ENCODE data around the gene THEM4. TPM values are rescaled to one million over a fixed set of nuclear protein-coding genes. Genes with fewer than 3 reads are reported as not detected.

THEM4 gene
- total RNA-seq, 1 donor, result 9.8 TPM

- DNase-seq (ENCODE audit: insufficient read length, low spot score, missing footprints), result peak; percentile 34
- no peak for TF ChIP-seq CTCF (IDR thresholded peaks at IDR 0.05; ENCODE audit: extremely low read depth, low read depth, low read length)
These were observed 59.4 kb downstream of the THEM4 start for GRCh38 chr1:151849871-151850270.

GRCh38 chr1:151849126-151849525, 60.2 kb downstream of the THEM4 start:
- no peak overlapping the region for H3K27ac ChIP-seq (ENCODE audit: low read depth, low read length)
- no peaks in the 10 kb centered on the region for H3K79me2 ChIP-seq (ENCODE audit: insufficient read depth, low read length)
- no peaks in the 10 kb centered on the region for H3K9me3 ChIP-seq (ENCODE audit: low read depth, low read length)
- no peak for DNase-seq (ENCODE audit: insufficient read length, low spot score, missing footprints)
- no peaks in the 10 kb centered on the region for H4K20me1 ChIP-seq (ENCODE audit: insufficient read depth, low read length)
- peaks cover 49% of the 10 kb centered on the region for H3K27me3 ChIP-seq (ENCODE audit: insufficient read depth, low read length)
- H2AFZ ChIP-seq (ENCODE audit: low read length), result no peak overlapping the region
- H3K4me2 ChIP-seq (ENCODE audit: insufficient read depth, low read length), result no peak overlapping the region
- no peak overlapping the region for H3K4me3 ChIP-seq (ENCODE audit: insufficient read depth, low read length)
- no peak for TF ChIP-seq CTCF (IDR thresholded peaks at IDR 0.05; ENCODE audit: extremely low read depth, low read depth, low read length)
- H3K4me1 ChIP-seq (ENCODE audit: insufficient read depth, low read length), result peaks cover 9% of the 10 kb centered on the region
- no peaks in the 10 kb centered on the region for H3K36me3 ChIP-seq (ENCODE audit: insufficient read depth, low read length)

More at GRCh38 chr1:151849871-151850270, 59.4 kb downstream of the THEM4 start:
- H3K27ac ChIP-seq (ENCODE audit: low read depth, low read length), result no peak overlapping the region
- H3K4me2 ChIP-seq (ENCODE audit: insufficient read depth, low read length), result no peak overlapping the region
- H3K36me3 ChIP-seq (ENCODE audit: insufficient read depth, low read length), result no peaks in the 10 kb centered on the region
- no peaks in the 10 kb centered on the region for H3K79me2 ChIP-seq (ENCODE audit: insufficient read depth, low read length)
- peaks cover 9% of the 10 kb centered on the region for H3K4me1 ChIP-seq (ENCODE audit: insufficient read depth, low read length)
- no peak overlapping the region for H3K4me3 ChIP-seq (ENCODE audit: insufficient read depth, low read length)
- peaks cover 44% of the 10 kb centered on the region for H3K27me3 ChIP-seq (ENCODE audit: insufficient read depth, low read length)
- no peak overlapping the region for H2AFZ ChIP-seq (ENCODE audit: low read length)
- H3K9me3 ChIP-seq (ENCODE audit: low read depth, low read length), result no peaks in the 10 kb centered on the region
- H4K20me1 ChIP-seq (ENCODE audit: insufficient read depth, low read length), result no peaks in the 10 kb centered on the region

GRCh38 chr1:151847867-151848596, 61.3 kb downstream of the THEM4 start:
- no peak overlapping the region for H3K4me2 ChIP-seq (ENCODE audit: insufficient read depth, low read length)
- DNase-seq (ENCODE audit: insufficient read length, low spot score, missing footprints), result peak; percentile 70

More at GRCh38 chr1:151847867-151848596, 61.3 kb downstream of the THEM4 start:
- Histone ChIP-seq H4K20me1 (ENCODE audit: insufficient read depth, low read length) (no peaks in the 10 kb centered on the region), H3K4me3 (ENCODE audit: insufficient read depth, low read length) (no peak overlapping the region), H3K36me3 (ENCODE audit: insufficient read depth, low read length) (no peaks in the 10 kb centered on the region), H3K27ac (ENCODE audit: low read depth, low read length) (no peak overlapping the region), H3K79me2 (ENCODE audit: insufficient read depth, low read length) (no peaks in the 10 kb centered on the region), H2AFZ (ENCODE audit: low read length) (no peak overlapping the region), H3K9me3 (ENCODE audit: low read depth, low read length) (no peaks in the 10 kb centered on the region), H3K27me3 (ENCODE audit: insufficient read depth, low read length) (peaks cover 49% of the 10 kb centered on the region), H3K4me1 (ENCODE audit: insufficient read depth, low read length) (peaks cover 9% of the 10 kb centered on the region)
- no peak for TF ChIP-seq CTCF (IDR thresholded peaks at IDR 0.05; ENCODE audit: extremely low read depth, low read depth, low read length)

Measured in osteoblast (primary cell).